Stimulated activated CD4-positive, alpha-beta T cell treated with anti-CD3 and anti-CD28 coated beads, Interleukin-15, amount 100 ng/mL, for 48 hours (primary cell): ENCODE results near the gene ZNF681.
"Not testable (repeated sequence)": the region's sequence is repeated elsewhere in the genome, so short reads cannot be mapped to it uniquely, and the experiment has no call there.

ENCODE experiments used
- DNase-seq, 2 donors: peaks; one replicate each; pipeline ENCODE4 v3.0.0-alpha.2; 2020; ENCODE audit warnings: low read depth in 2 of 2

Gene ZNF681

GRCh38 chr19:23758187-23759074 lies at the start of gene ZNF681:
ZNF681 (minus strand) TSS chr19:23758891; CDS start chr19:23758749, 142 bp downstream.
- peak; percentile 82 to 85 for DNase-seq

GRCh38 chr19:23804676-23805075 lies 46.0 kb upstream of the ZNF681 start:
- no peak for DNase-seq

- no peak for DNase-seq
These were observed 43.6 kb upstream of the ZNF681 start for GRCh38 chr19:23802290-23802689.

- no peak for DNase-seq
These were observed 43.1 kb upstream of the ZNF681 start for GRCh38 chr19:23801803-23802202.

- DNase-seq: no peak
These were observed 42.2 kb upstream of the ZNF681 start for GRCh38 chr19:23800868-23801267.

GRCh38 chr19:23800271-23800670 lies 41.6 kb upstream of the ZNF681 start:
- no peak for DNase-seq

GRCh38 chr19:23799321-23799720 lies 40.6 kb upstream of the ZNF681 start:
- no peak for DNase-seq

- DNase-seq: no peak
These were observed 36.8 kb upstream of the ZNF681 start for GRCh38 chr19:23795462-23795861.

GRCh38 chr19:23792784-23793183 lies 34.1 kb upstream of the ZNF681 start:
- DNase-seq: no peak

GRCh38 chr19:23790641-23791488 lies 32.2 kb upstream of the ZNF681 start:
- no peak for DNase-seq

- DNase-seq: no peak
These were observed 30.6 kb upstream of the ZNF681 start for GRCh38 chr19:23789246-23789645.

GRCh38 chr19:23788411-23788810 lies 29.7 kb upstream of the ZNF681 start:
- no peak for DNase-seq

- no peak for DNase-seq
These were observed 28.4 kb upstream of the ZNF681 start for GRCh38 chr19:23787106-23787505.

- no peak for DNase-seq
These were observed 27.3 kb upstream of the ZNF681 start for GRCh38 chr19:23785982-23786381.

GRCh38 chr19:23784274-23784673 lies 25.6 kb upstream of the ZNF681 start:
- DNase-seq: no peak

GRCh38 chr19:23783636-23784035 lies 24.9 kb upstream of the ZNF681 start:
- DNase-seq: no peak

GRCh38 chr19:23779645-23780044 lies 21.0 kb upstream of the ZNF681 start:
- no peak for DNase-seq

- no peak for DNase-seq
These were observed 19.9 kb upstream of the ZNF681 start for GRCh38 chr19:23778566-23778965.

- not testable (repeated sequence) for DNase-seq
These were observed 19.3 kb upstream of the ZNF681 start for GRCh38 chr19:23778036-23778435.

- no peak for DNase-seq
These were observed 18.5 kb upstream of the ZNF681 start for GRCh38 chr19:23777216-23777615.

- DNase-seq: no peak
These were observed 18.0 kb upstream of the ZNF681 start for GRCh38 chr19:23776507-23777205.

GRCh38 chr19:23774524-23774971 lies 15.9 kb upstream of the ZNF681 start:
- no peak for DNase-seq
